Sciatic nerve (tissue), 2 donors: ENCODE results near the gene FOSL2. TPM values are rescaled to one million over a fixed set of nuclear protein-coding genes. Genes with fewer than 3 reads are reported as not detected.

ENCODE experiments used
- ATAC-seq: fragments of 200-7000 bp; cut with Tn5 transposase; one replicate; pipeline ENCODE4 v1.9.1; 2020; ENCODE audit warnings: mild to moderate bottlenecking, moderate library complexity
- DNase-seq: peaks from one replicate; pipeline ENCODE4 v3.0.0-alpha.2; 2020; ENCODE audit warnings: low spot score
- intact Hi-C: fragments of 100-400 bp; cut with DNase I; formaldehyde crosslinking; loops from one replicate; pipeline ENCODE4 v1.14.2; 2022
- total RNA-seq: library from RNA; stranded (reverse); fragmentation: NEBNext Ultra II Directional; extraction: Animal tissue kit (Norgen Biotek cat#: 25700); gene quantifications from one replicate; pipeline ENCODE4 v1.2.1, GENCODE V29; 2021
- donor health status: DM: no; HTN: no; CAD: no.
- donor health status: DM: no; HTN: no; CAD: no.

The FOSL2 gene
- total RNA-seq, 1 donor from 2014 or later, result 230 TPM

- ATAC-seq (peak; percentile 49), DNase-seq (peak; percentile 94)
- intact Hi-C loops, result loop anchor here (10.0 kb wide), 1 partner anchor 685 kb away; no protein-coding TSS in a partner anchor
These were observed 2.4 kb upstream of the FOSL2 start for GRCh38 chr2:28390241-28390745.

- intact Hi-C loops, result loop anchor here (10.0 kb wide), 1 partner anchor 686 kb away; no protein-coding TSS in a partner anchor
- ATAC-seq, result peak; percentile 53
- DNase-seq, result peak; percentile 89
These were observed 1.7 kb upstream of the FOSL2 start for GRCh38 chr2:28390746-28391563.

DNA sequence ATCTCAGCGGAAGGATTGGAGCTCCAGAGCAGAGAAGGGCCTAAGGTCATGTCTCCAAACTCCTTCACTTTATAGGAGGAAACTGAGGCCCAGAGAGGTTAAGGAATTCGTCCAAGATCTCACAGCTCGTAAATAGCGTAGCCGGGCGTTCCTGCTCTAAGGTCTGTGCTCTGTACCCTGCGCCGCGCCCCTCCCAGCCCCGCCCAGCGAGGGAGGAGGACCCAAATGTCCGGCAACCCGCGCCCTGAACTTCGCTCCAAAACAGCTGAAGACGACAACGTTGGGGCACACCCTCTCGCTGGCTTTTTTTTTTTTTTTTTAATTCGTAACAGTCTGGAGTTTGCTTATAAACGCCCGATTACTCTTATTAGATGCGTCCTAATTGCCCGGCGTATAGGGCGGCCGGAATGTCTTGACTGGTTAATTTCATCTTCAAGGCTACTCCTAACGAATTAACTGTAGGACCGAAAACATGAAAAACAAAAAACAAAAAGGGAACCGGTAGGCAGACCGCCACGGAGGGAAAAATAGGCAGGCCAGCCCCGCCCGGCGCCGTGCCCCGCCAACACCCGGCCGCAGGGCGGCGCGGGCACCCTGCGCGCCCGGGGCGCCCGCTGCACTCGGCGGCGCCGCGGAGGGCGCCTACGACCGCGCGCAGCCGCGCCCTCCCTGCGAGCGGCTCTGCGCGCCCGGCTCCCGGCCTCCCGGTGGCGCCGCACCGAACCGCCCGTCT lies 928 bp upstream of the FOSL2 start:
- intact Hi-C loops, result loop anchor here (10.0 kb wide), 1 partner anchor 687 kb away; no protein-coding TSS in a partner anchor
- ATAC-seq (peak; percentile 65), DNase-seq (peak; percentile 96)

DNA sequence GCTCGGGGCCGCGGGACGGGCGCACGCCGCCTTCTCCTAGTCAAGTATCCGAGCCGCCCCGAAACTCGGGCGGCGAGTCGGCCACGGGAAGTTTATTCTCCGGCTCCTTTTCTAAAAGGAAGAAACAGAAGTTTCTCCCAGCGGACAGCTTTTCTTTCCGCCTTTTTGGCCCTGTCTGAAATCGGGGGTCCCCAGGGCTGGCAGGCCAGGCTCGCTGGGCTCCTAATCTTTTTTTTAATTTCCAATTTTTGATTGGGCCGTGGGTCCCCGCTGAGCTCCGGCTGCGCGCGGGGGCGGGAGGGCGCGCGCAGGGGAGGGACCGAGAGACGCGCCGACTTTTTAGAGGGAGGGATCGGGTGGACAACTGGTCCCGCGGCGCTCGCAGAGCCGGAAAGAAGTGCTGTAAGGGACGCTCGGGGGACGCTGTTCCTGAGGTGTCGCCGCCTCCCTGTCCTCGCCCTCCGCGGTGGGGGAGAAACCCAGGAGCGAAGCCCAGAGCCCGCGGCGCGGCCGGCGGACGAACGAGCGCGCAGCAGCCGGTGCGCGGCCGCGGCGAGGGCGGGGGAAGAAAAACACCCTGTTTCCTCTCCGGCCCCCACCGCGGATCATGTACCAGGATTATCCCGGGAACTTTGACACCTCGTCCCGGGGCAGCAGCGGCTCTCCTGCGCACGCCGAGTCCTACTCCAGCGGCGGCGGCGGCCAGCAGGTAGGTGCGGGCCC lies 617 bp downstream of the FOSL2 start:
- DNase-seq (peak; percentile 86), ATAC-seq (no peak)
- intact Hi-C loops, result loop anchor here (10.0 kb wide), 1 partner anchor 688 kb away; no protein-coding TSS in a partner anchor

DNA sequence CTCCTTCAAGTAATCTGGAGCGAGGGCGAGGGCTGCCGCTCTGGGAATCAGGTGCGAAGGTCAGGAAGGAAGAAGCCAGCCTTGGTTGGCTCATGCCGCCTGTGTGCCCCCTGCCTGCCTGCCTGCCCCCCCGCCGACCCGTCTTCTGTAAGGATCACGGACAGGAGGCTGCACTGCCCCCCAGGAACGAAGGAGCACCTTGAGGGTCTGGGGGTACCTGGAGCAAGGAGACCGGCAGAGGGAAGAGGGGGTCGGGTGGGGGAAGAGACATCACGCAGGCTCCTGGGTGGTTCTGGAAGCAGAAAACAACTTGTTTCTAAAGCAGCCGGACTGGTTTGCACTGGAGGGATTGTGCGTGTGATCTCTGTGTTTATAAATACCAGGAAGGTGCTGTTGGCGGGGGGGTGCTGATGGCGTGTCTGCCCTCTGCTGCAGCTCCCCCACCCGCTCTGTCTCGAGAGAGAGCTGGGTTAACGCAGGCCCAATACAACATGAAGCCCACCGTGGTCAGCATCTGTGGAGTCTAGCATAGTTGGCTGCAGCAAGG lies 1.7 kb downstream of the FOSL2 start:
- ATAC-seq (no peak), DNase-seq (peak; percentile 73)
- intact Hi-C loops, result loop anchor here (10.0 kb wide), 1 partner anchor 690 kb away; no protein-coding TSS in a partner anchor

GRCh38 chr2:28394997-28395333 lies 2.3 kb downstream of the FOSL2 start:
- DNase-seq (no peak), ATAC-seq (no peak)
- intact Hi-C loops, result loop anchor here (10.0 kb wide), 1 partner anchor 690 kb away; no protein-coding TSS in a partner anchor

DNA sequence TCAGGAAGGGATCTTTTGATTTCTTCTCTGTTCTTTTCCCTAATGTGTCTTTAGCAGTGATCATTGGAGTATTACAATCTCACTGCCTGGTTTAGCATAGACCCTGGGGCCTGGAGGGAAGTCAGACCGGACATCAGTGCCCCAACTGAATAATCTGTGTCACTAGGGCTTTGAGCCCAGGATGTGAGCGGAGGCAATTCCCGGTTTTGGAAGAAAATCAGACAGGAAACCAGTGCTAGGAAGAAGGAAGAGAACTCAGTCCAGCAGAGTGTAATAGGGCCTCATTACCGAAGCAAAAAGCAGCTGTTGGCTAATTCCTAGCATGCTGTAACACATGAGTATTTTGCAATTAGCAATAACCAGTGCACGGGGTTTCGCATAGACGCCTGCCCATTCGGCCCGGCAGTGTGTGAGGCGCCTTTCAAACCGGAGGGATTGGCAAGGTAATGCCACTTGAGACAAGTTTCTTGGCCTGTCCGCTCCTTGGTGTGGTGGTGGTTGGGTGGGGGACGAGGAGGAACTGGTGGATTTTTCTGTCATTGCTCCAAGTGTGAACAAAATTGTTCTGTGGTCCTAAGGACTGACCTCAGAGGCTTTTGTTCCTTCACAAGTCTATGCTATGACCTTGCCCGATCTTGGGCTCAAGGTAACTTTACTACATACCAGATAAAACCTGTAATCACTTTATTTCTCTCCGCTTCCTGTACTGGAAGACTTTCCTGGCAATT lies 2.8 kb downstream of the FOSL2 start:
- intact Hi-C loops, result loop anchor here (10.0 kb wide), 1 partner anchor 691 kb away; no protein-coding TSS in a partner anchor
- ATAC-seq (peak; percentile 27), DNase-seq (no peak)

DNA sequence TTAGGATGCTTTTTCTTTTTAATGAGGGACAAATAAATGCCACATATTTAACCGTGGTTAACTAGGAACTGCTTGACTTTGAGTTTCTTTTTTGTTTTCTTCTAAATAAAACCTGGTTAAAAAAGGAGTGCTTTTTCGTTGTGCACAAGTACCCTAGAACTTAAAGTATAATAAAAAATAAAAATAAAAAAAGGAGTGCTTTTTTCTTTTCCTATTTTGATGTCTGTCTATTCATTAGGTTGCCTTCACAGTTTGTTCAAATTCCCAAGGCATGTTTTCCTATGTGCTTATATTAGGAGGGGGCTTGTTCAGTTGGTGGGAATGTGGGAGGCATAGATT lies 4.4 kb downstream of the FOSL2 start:
- ATAC-seq (no peak), DNase-seq (no peak)
- intact Hi-C loops, result loop anchor here (10.0 kb wide), 1 partner anchor 692 kb away; no protein-coding TSS in a partner anchor

DNA sequence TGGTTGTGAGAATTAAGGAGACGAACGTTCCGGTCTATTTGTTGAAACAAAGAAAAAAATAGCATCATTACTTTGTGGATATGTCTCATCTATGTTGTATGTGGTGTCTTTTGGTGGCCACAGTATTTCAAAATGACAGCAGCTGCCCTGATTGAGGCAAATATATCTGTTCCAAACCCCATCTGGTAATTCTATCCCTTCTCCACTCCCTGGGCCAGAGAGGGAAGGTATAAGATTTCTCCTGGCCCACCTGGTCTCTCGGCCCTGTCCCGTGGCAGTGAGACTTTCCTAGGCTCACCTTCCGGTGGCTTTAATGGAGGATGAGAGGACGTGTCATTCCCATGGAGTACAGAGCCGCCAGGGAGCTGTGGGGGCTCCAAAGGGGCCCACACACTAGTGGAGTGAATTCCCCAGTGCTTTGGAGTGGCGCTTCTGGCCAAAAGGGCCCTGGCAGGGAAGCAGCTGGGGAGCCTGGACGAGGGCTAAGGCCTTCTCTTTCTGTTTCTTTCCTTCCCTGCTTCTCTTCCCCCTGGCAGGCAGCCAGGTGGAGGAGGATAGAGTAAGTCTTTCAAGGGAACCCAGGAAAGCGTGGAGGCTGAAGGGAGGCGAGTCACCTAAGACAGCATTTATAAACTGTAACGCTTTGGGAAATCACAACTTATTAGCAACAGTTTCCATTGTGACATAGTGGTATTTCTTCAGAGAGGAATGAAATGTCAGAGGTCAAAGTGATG lies 5.6 kb downstream of the FOSL2 start:
- intact Hi-C loops, result loop anchor here (10.0 kb wide), 1 partner anchor 693 kb away; no protein-coding TSS in a partner anchor
- no peak for ATAC-seq
- peak; percentile 80 for DNase-seq

GRCh38 chr2:28399289-28399688 lies 6.6 kb downstream of the FOSL2 start:
- ATAC-seq (no peak), DNase-seq (no peak)

GRCh38 chr2:28399956-28400355 lies 7.3 kb downstream of the FOSL2 start:
- intact Hi-C loops, result loop anchor here (10.0 kb wide), 2 partner anchors 675 to 695 kb away; no protein-coding TSS in a partner anchor
- DNase-seq, result no peak
- ATAC-seq, result no peak

More at GRCh38 chr2:28399289-28399688, 6.6 kb downstream of the FOSL2 start:
- intact Hi-C loops, result loop anchor here (10.0 kb wide), 1 partner anchor 694 kb away; no protein-coding TSS in a partner anchor

GRCh38 chr2:28400419-28400818 lies 7.8 kb downstream of the FOSL2 start:
- intact Hi-C loops, result loop anchor here (10.0 kb wide), 1 partner anchor 676 kb away; no protein-coding TSS in a partner anchor
- ATAC-seq (no peak), DNase-seq (no peak)

DNA sequence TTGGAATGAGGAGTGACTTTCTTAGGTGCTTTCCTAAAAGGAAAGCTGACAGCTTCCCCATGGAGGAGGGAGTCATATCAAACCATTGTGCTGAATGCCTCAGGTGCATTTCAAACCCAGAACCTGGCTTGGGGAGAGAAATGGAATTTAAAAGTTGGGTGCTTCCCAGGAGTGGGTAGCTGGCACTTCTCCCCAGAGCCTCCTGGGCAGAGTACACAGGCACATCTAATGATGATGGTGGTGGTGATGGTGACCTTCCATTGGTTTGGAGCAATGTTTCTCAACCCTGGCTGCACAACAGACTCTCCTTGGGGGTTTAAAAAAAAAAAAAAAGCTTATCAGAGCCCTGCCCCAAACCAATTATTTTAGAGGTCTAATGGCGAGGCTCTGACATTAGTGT lies 8.3 kb downstream of the FOSL2 start:
- intact Hi-C loops, result loop anchor here (10.0 kb wide), 1 partner anchor 676 kb away; no protein-coding TSS in a partner anchor
- DNase-seq (no peak), ATAC-seq (no peak)

- peak; percentile 45 for DNase-seq
- intact Hi-C loops, result loop anchor here (10.0 kb wide), 1 partner anchor 677 kb away; no protein-coding TSS in a partner anchor
- ATAC-seq, result no peak
These were observed 8.8 kb downstream of the FOSL2 start for GRCh38 chr2:28401411-28401810.

GRCh38 chr2:28401948-28402550 lies 9.4 kb downstream of the FOSL2 start:
- intact Hi-C loops, result loop anchor here (10.0 kb wide), 1 partner anchor 677 kb away; no protein-coding TSS in a partner anchor
- ATAC-seq (no peak), DNase-seq (no peak)

GRCh38 chr2:28403370-28403956 lies 10.8 kb downstream of the FOSL2 start:
- DNase-seq (no peak), ATAC-seq (no peak)
- intact Hi-C loops, result loop anchor here (10.0 kb wide), 1 partner anchor 679 kb away; no protein-coding TSS in a partner anchor
